ENCODE results near the gene ARL4C. TPM values are rescaled to one million over a fixed set of nuclear protein-coding genes. Genes with fewer than 3 reads are reported as not detected.

ARL4C gene
- 100 to 1,000 TPM; 292 to 300 TPM for total RNA-seq

- H3K27me3 Mint-ChIP-seq, result no peaks in the 10 kb centered on the region
- peak within 1 kb of the TSS; percentile 98 for H3K27ac Mint-ChIP-seq
- peaks cover 34% of the 10 kb centered on the region for H3K4me1 Mint-ChIP-seq
- peaks cover 51% of the 10 kb centered on the region for H3K36me3 Mint-ChIP-seq (ENCODE audit: low read depth)
- peak within 1 kb of the TSS; percentile 97 for H3K4me3 Mint-ChIP-seq
- ChIA-PET CTCF (interaction anchor here (0.8 to 4.6 kb wide), 11 partner anchors 46 to 664 kb away, joined by 3 to 59 read pairs (median 3); no protein-coding TSS in a partner anchor), POLR2A (interaction anchor here (0.6 to 4.9 kb wide), 5 partner anchors 45 to 207 kb away, joined by 3 to 50 read pairs (median 8); no protein-coding TSS in a partner anchor)
- no peaks in the 10 kb centered on the region for H3K9me3 Mint-ChIP-seq
- DNase-seq, result peak; percentile 72
Measured at GRCh38 chr2:234496835-234497593, at the start of gene ARL4C. ARL4C (minus strand) TSS chr2:234497081; CDS start chr2:234496586, 495 bp downstream.

GRCh38 chr2:234544659-234545611, 48.1 kb upstream of the ARL4C start:
- Mint-ChIP-seq H3K4me3 (no peak overlapping the region), H3K4me1 (peaks cover 8% of the 10 kb centered on the region), H3K27me3 (peaks cover 13% of the 10 kb centered on the region), H3K9me3 (no peaks in the 10 kb centered on the region), H3K27ac (no peak overlapping the region), H3K36me3 (ENCODE audit: low read depth) (no peaks in the 10 kb centered on the region)
- DNase-seq, result peak; percentile 79
- ChIA-PET CTCF (interaction anchor here (0.6 to 1.9 kb wide), 10 partner anchors 9 to 572 kb away, joined by 3 to 9 read pairs (median 4); no protein-coding TSS in a partner anchor), POLR2A (no interaction called here)

GRCh38 chr2:234542742-234543141, 45.9 kb upstream of the ARL4C start:
- ChIA-PET POLR2A (no interaction called here), CTCF (no interaction called here)
- H3K36me3 Mint-ChIP-seq (ENCODE audit: low read depth), result no peaks in the 10 kb centered on the region
- H3K27ac Mint-ChIP-seq, result no peak overlapping the region
- H3K4me1 Mint-ChIP-seq, result peaks cover 8% of the 10 kb centered on the region
- H3K9me3 Mint-ChIP-seq, result no peaks in the 10 kb centered on the region
- H3K4me3 Mint-ChIP-seq, result no peak overlapping the region
- peaks cover 4% of the 10 kb centered on the region for H3K27me3 Mint-ChIP-seq
- no peak for DNase-seq

GRCh38 chr2:234537929-234538328, 41.0 kb upstream of the ARL4C start:
- POLR2A ChIA-PET, result no interaction called here
- H3K4me3 Mint-ChIP-seq, result no peak overlapping the region
- peaks cover under 1% of the 10 kb centered on the region for H3K27me3 Mint-ChIP-seq
- CTCF ChIA-PET, result interaction anchor here (1.4 kb wide), 1 partner anchor 680 kb away, joined by 3 read pairs; no protein-coding TSS in a partner anchor
- H3K9me3 Mint-ChIP-seq, result no peaks in the 10 kb centered on the region
- no peaks in the 10 kb centered on the region for H3K36me3 Mint-ChIP-seq (ENCODE audit: low read depth)
- H3K27ac Mint-ChIP-seq, result no peak overlapping the region
- no peak for DNase-seq
- no peaks in the 10 kb centered on the region for H3K4me1 Mint-ChIP-seq

- H3K36me3 Mint-ChIP-seq (ENCODE audit: low read depth), result no peaks in the 10 kb centered on the region
- POLR2A ChIA-PET, result interaction anchor here (0.7 kb wide), 1 partner anchor 8 kb away, joined by 5 read pairs; no protein-coding TSS in a partner anchor
Measured at GRCh38 chr2:234536178-234536965, 39.5 kb upstream of the ARL4C start.

GRCh38 chr2:234535464-234535863, 38.6 kb upstream of the ARL4C start:
- POLR2A ChIA-PET, result no interaction called here

More at GRCh38 chr2:234536178-234536965, 39.5 kb upstream of the ARL4C start:
- CTCF ChIA-PET, result interaction anchor here (0.8 to 2.1 kb wide), 2 partner anchors 9 to 11 kb away, joined by 3 to 9 read pairs; no protein-coding TSS in a partner anchor
- H3K4me1 Mint-ChIP-seq, result no peaks in the 10 kb centered on the region
- peaks cover 2% of the 10 kb centered on the region for H3K27me3 Mint-ChIP-seq
- H3K27ac Mint-ChIP-seq, result no peak overlapping the region
- DNase-seq, result no peak
- H3K9me3 Mint-ChIP-seq, result no peaks in the 10 kb centered on the region
- H3K4me3 Mint-ChIP-seq, result no peak overlapping the region

GRCh38 chr2:234534515-234534914, 37.6 kb upstream of the ARL4C start:
- H3K9me3 Mint-ChIP-seq, result no peaks in the 10 kb centered on the region
- H3K36me3 Mint-ChIP-seq (ENCODE audit: low read depth), result no peaks in the 10 kb centered on the region
- H3K4me3 Mint-ChIP-seq, result no peak overlapping the region
- no peak overlapping the region for H3K27ac Mint-ChIP-seq
- POLR2A ChIA-PET, result no interaction called here
- H3K4me1 Mint-ChIP-seq, result no peaks in the 10 kb centered on the region
- CTCF ChIA-PET, result interaction anchor here (0.5 kb wide), 1 partner anchor 509 kb away, joined by 3 read pairs; no protein-coding TSS in a partner anchor
- peaks cover 7% of the 10 kb centered on the region for H3K27me3 Mint-ChIP-seq
- no peak for DNase-seq

More at GRCh38 chr2:234535464-234535863, 38.6 kb upstream of the ARL4C start:
- DNase-seq, result no peak
- CTCF ChIA-PET, result interaction anchor here (0.8 to 2.1 kb wide), 2 partner anchors 10 to 12 kb away, joined by 3 to 9 read pairs; no protein-coding TSS in a partner anchor
- Mint-ChIP-seq H3K27me3 (peaks cover 6% of the 10 kb centered on the region), H3K9me3 (no peaks in the 10 kb centered on the region), H3K4me3 (no peak overlapping the region), H3K36me3 (ENCODE audit: low read depth) (no peaks in the 10 kb centered on the region), H3K27ac (no peak overlapping the region), H3K4me1 (no peaks in the 10 kb centered on the region)

GRCh38 chr2:234533626-234534025, 36.7 kb upstream of the ARL4C start:
- Mint-ChIP-seq H3K36me3 (ENCODE audit: low read depth) (no peaks in the 10 kb centered on the region), H3K27me3 (peaks cover 8% of the 10 kb centered on the region), H3K4me3 (no peak overlapping the region), H3K4me1 (no peaks in the 10 kb centered on the region), H3K9me3 (no peaks in the 10 kb centered on the region), H3K27ac (no peak overlapping the region)
- no peak for DNase-seq
- ChIA-PET CTCF (no interaction called here), POLR2A (no interaction called here)

- CTCF ChIA-PET, result no interaction called here
- Mint-ChIP-seq H3K27ac (no peak overlapping the region), H3K4me1 (no peaks in the 10 kb centered on the region), H3K9me3 (peaks cover 3% of the 10 kb centered on the region), H3K4me3 (no peak overlapping the region), H3K27me3 (peaks cover 23% of the 10 kb centered on the region), H3K36me3 (ENCODE audit: low read depth) (no peaks in the 10 kb centered on the region)
- POLR2A ChIA-PET, result interaction anchor here (0.6 to 0.7 kb wide), 2 partner anchors 8 to 28 kb away, joined by 3 to 5 read pairs; no protein-coding TSS in a partner anchor
- no peak for DNase-seq
Measured at GRCh38 chr2:234528410-234529148, 31.7 kb upstream of the ARL4C start.

- POLR2A ChIA-PET, result no interaction called here
- Mint-ChIP-seq H3K4me1 (no peaks in the 10 kb centered on the region), H3K4me3 (no peak overlapping the region), H3K27ac (no peak overlapping the region), H3K36me3 (ENCODE audit: low read depth) (no peaks in the 10 kb centered on the region), H3K9me3 (peaks cover 3% of the 10 kb centered on the region), H3K27me3 (peaks cover 21% of the 10 kb centered on the region)
- no peak for DNase-seq
- CTCF ChIA-PET, result no interaction called here
Measured at GRCh38 chr2:234526711-234527110, 29.8 kb upstream of the ARL4C start.

- POLR2A ChIA-PET, result no interaction called here
- Mint-ChIP-seq H3K36me3 (ENCODE audit: low read depth) (no peaks in the 10 kb centered on the region), H3K9me3 (peaks cover 3% of the 10 kb centered on the region), H3K4me3 (no peak overlapping the region), H3K4me1 (no peaks in the 10 kb centered on the region), H3K27ac (no peak overlapping the region), H3K27me3 (peaks cover 4% of the 10 kb centered on the region)
- DNase-seq, result no peak
- CTCF ChIA-PET, result no interaction called here
Measured at GRCh38 chr2:234521536-234521935, 24.7 kb upstream of the ARL4C start.
